NCI-H2196 (cell line): ENCODE results near the gene ADAMTSL3.

Source experiments
- DNase-seq: peaks from one replicate; lab custom pipeline; 2025; ENCODE audit not compliant: unreplicated experiment; lab: John Stamatoyannopoulos, UW

ADAMTSL3 gene

GRCh38 chr15:83656192-83656591 is 2.3 kb downstream of the ADAMTSL3 start:
- DNase-seq, result no peak

- no peak for DNase-seq
Observed at GRCh38 chr15:83656943-83657528, 3.1 kb downstream of the ADAMTSL3 start.

GRCh38 chr15:83657549-83657948 is 3.6 kb downstream of the ADAMTSL3 start:
- no peak for DNase-seq

DNA sequence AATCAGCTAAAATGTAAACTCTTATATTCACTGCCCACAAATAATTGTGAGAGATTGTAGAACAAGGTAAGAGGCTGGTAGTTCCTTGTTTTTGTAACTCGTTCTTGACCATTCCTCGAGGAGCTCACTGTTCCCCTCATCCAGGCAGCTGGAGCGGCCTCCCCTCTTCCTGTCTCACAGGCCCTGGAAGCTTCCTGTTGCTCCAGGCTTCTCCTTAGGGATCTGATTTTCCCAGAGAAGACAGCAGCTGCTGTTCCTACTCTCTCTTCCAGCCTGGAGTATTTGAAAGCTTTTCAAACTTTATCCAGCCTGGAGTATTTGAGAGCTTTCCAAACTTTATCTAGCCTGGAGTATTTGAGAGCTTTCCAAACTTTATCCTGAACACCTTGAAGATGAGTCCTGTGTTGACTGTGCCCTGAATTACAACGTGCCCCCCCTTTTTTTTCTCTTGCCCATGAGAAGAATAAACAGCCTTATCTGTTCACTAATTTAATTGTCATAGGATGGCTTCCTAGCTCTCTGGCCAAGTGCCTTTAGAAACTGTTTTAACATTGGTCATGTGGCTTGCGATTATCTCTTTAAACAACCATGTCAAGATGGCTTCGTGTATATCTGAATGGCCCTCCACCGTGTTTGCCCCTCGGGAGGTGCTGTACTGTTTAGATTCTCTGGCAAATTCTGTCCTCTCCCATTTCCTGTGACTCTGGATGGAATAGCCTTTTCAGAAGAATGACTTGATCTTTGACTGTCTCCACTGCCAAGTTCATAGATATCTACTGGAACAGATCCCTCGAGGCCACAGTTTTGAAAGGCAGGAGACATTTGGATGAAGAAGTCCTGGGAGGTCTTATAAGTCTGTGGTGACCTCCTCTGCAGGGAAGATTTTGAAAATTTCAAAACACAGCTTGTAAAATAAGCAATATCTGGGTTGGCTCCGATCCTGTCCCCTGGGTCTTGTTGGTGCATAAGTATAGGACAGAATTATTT is 4.8 kb downstream of the ADAMTSL3 start:
- no peak for DNase-seq

GRCh38 chr15:83659417-83659812 is 5.5 kb downstream of the ADAMTSL3 start:
- no peak for DNase-seq

DNA sequence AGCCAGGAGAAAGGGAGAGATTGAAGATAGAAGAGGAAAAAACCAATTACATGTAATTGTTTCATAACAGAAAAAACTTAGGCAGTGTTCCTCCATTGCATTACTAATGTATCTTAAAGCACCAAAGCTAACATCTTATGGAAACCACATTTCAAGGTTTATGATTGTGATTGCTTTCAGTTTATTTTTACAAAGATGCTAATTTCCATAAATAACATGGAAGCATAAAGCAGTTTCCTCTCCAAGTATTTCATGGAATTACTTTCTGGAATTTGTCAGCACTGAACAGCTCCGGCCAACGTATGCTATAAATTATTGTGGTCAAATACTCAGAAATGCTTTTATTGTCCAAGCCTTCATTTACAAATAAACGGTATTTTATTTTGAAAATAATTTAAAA is 11.6 kb downstream of the ADAMTSL3 start:
- DNase-seq, result no peak

DNA sequence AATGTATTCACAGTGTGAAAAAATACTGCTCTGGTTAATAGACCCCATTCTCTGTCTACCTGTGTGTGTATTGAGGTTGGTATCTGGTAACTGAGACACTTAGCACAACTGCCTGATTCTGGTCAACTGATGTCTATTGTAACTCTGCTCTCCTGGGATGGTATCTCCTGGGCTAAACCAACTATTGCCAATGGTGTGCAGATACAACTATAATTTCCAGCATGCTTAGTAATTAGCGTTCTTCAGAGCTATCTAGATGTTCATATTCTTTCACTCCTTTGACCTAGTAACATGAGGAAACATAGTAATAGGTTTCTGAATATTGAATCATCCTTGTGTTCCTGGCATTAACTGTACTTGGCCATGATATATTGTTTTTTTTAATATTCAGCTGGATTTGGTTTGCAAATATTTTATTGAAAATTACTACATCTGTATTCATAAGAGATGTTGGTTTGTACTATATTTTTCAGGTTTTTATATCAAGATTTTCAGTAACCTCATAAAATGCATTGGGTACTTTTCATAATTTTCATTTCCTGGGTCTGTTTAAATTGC is 16.8 kb downstream of the ADAMTSL3 start:
- no peak for DNase-seq

DNA sequence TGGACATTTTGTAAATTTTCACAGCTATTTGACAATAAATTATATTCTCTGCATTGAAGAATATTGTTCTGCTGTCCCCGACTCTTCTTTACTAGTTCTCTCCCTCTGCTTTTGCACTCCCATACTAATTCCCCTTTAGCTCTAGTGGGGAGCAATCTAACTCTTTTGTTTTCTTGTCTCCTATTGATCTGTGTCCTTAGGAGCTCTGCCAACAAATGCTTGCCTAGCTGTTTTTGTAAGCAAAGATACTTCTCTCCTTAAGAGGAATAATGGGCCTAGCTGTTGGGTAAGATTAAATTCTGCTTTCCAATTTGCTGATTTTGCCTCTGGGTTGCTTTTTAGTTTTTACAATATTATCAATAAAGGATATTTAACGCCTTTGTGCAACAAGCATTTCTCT is 17.7 kb downstream of the ADAMTSL3 start:
- no peak for DNase-seq

GRCh38 chr15:83673385-83673784 is 19.5 kb downstream of the ADAMTSL3 start:
- DNase-seq, result no peak

DNA sequence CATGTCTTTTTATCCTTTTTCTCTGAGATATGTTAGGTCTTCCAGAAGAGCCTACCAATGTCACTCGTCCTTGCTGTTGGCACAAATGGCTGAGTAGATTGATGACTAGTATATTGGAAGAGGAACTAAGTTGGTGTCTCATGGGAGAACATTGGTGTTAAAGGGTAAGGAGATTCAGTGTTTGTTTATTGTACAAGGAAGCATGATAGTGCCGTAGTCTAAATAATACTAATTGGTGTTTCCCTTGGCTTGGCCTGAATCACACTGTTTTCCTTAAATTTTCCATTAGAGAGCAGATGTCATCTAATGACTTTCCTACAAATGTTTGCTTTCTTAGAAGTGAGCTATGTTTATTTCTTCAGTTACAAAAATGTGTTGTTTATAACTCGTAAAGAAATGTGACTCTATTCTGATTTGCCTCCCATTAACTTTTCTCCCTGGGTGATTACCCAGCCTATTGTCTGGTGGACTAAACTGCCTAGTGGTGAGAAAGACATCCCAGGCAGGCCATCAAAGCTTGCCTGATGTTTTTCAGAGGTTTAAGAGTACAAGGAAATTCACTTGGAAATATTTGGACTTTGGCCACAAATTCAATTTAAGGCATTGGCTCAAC is 28.7 kb downstream of the ADAMTSL3 start:
- DNase-seq, result no peak

- DNase-seq, result no peak
Observed at GRCh38 chr15:83685916-83686332, 32.0 kb downstream of the ADAMTSL3 start.

GRCh38 chr15:83688201-83688600 is 34.3 kb downstream of the ADAMTSL3 start:
- no peak for DNase-seq

GRCh38 chr15:83690676-83691075 is 36.8 kb downstream of the ADAMTSL3 start:
- no peak for DNase-seq

DNA sequence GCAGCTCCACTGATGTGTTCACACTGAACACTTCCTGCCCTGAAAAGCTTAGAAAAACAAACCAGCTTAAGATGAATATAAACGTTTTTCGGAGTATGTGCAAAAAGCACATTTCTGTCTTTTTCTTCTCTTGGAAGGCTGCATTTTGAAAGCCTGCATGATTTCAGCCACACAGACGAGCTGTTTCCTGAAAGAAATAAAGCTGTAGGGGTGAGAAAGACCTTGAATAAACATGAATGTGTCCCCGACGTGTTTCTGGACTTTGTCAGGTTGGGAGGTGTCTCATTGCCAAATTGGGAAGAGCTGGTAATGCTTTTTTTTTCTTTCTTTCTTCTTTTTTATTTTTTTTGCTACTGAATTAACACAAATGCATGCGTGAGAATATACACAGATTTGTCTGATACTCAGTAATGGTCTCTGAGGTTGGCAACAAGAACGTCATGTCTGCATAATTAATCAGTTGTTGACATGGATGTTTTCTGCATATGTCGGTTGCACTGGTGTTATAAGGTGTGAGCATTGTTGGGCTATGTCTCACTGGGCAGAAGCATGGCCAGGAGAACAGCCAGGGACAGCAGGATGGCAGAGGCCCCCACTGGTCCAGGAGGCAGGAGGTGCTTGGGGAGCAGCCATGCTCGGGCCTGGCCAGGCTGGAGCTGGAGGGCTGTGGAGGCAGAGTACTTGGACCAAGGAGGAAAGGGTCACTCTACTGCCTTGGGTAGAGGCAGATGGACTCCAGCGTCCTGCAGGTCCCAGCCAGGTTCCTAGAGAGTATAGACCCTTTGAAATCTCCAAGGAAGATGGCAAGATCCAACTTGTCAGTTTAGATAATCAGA is 39.0 kb downstream of the ADAMTSL3 start:
- no peak for DNase-seq

- DNase-seq, result no peak
Observed at GRCh38 chr15:83694015-83694414, 40.1 kb downstream of the ADAMTSL3 start.

GRCh38 chr15:83694536-83694935 is 40.6 kb downstream of the ADAMTSL3 start:
- no peak for DNase-seq

DNA sequence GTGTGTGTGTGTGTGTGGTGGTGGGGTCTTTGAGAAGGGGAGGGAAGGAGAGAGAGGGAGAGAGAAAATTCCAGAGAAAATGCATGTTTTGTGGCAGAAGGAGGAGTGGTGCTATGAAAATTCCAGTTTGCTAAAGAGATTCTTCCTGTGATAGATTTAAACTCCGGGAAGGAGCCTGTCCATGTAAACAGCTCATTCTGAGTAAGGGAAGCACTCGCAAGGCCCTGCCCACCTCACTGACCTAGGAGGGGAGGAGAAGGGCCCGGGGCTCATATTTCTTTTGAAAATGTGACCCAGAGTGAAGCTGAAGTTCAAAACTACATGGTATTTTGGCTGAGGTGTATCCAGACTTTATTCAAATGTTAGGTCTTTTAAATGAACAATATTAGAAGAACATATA is 41.3 kb downstream of the ADAMTSL3 start:
- no peak for DNase-seq

DNA sequence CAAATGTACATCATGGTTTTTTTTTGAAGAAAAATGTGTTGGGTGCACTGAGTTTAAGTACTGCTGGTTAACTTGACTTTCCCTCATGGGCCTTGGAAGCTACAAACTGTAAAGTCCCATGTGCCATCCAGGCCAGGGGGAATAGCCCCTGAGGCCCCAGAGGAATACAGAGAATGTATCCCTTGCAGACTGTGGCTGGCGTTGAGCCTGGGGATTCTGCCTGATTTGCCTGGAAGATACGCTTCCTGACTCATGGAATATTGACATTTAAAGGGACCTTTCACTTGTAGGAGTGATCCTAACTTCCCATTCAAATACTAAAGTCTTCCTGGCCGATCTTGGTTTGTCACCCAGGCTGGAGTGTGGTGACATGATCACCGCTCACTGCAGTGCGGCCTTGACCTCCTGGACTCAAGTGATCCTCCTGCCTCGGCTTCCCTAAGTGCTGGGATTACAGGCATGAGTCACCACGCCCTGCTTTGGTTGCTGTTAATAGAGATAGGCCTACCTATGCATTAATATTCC is 42.0 kb downstream of the ADAMTSL3 start:
- DNase-seq, result no peak

DNA sequence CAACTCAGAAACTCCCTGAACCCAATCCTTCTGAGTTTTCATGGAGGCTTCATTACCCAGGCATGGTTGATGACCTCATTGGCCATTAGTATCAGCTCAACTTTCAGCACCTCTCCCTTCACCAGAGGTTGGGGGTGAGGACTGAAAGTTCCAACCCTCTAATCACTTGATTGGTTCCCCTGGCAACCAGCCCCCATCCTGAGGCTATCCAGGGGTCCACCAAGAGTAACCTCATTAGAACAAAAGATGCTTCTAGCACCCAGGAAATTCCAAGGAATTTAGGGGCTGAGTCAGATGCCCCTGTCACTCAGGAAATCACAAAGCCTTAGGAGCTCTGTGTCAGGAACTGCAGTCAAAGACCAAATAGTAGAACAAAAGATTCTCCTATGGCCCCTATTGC is 43.8 kb downstream of the ADAMTSL3 start:
- no peak for DNase-seq

DNA sequence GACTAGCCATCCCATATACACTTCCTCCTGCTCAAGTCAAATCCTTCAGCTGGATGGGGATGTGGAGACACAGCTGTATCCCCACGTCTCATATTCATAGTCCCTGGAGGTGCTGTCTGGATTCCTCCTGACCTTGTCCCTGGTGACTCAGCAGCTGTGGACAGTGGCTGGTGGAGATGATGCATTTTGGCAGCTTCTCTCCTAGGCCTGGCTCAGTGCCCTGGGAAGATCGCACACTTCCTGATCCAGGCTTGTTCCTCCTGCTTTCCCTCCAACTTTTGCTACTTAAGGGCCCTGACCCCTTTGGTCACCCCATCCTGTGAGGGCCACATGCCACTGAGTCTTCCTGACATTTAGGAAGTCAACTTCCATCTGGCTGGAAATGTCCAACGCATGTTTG is 44.4 kb downstream of the ADAMTSL3 start:
- no peak for DNase-seq

- DNase-seq, result no peak
Observed at GRCh38 chr15:83699028-83699427, 45.1 kb downstream of the ADAMTSL3 start.
